Measurements from ENCODE around the gene TBC1D14.

TBC1D14 gene

GRCh38 chr4:6938237-6938636, 28.6 kb downstream of the TBC1D14 start:
- TF ChIP-seq POLR2A (IDR thresholded peaks at IDR 0.05; ENCODE audit: low read length): no peak
- TF ChIP-seq GATA1 (IDR thresholded peaks at IDR 0.05; ENCODE audit: low read depth, low read length): no peak
- DNase-seq: no peak

GRCh38 chr4:6938647-6939271, 29.1 kb downstream of the TBC1D14 start:
- TF ChIP-seq POLR2A (IDR thresholded peaks at IDR 0.05; ENCODE audit: low read length) (no peak), GATA1 (IDR thresholded peaks at IDR 0.05; ENCODE audit: low read depth, low read length) (no peak)
- no peak for DNase-seq

DNA sequence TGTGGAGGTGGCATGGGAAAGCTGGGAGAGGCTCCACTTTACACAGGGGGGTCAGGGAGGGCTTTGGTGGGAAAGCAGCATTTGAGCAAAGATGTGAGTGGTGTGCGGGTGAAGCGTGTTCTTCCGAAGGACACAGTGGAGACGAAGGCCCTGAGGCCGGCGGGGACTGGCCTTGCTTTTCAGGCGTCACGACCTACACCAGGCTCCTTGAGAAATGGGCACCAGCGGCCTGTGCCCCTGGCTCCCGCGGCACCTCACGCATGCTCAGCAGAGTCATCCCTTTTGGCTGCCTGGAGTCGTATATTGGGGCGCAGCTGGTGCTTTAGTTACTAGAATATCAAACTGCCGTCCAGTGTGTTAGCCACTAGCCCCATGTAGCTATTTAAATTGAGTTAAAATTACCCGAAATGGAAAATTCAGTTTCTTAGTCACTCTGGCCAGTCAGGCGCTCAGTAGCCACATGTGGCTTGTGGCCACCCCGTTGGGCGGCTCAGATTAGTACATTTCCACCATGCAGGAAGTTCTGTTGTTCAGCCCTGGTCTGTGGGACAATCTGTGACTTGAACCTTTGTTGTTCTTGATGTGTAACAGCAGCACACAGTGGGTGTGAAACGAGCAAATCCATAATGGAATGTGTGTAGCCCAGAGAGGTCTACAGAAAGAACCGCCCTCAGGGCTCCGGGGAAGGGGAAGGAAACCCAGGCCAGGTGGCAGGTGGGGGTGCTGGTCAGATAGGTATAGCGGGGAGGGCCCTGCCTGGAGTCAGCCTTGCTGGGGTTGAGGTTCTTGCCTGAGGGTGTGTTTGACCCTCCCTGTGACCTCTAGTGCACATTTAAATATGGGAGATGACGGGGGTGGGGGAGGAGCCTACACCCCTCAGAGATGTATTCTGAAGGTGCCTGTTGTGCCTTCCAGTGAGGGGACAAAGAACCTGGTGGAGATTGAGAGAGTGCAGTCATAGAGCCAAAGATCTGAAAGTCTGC, 30.4 kb downstream of the TBC1D14 start:
- TF ChIP-seq GATA1 (IDR thresholded peaks at IDR 0.05; ENCODE audit: low read depth, low read length) (no peak), POLR2A (IDR thresholded peaks at IDR 0.05; ENCODE audit: low read length) (no peak)
- DNase-seq: no peak

GRCh38 chr4:6940744-6941137, 31.1 kb downstream of the TBC1D14 start:
- TF ChIP-seq GATA1 (IDR thresholded peaks at IDR 0.05; ENCODE audit: low read depth, low read length) (no peak), POLR2A (IDR thresholded peaks at IDR 0.05; ENCODE audit: low read length) (no peak)
- DNase-seq: no peak

DNA sequence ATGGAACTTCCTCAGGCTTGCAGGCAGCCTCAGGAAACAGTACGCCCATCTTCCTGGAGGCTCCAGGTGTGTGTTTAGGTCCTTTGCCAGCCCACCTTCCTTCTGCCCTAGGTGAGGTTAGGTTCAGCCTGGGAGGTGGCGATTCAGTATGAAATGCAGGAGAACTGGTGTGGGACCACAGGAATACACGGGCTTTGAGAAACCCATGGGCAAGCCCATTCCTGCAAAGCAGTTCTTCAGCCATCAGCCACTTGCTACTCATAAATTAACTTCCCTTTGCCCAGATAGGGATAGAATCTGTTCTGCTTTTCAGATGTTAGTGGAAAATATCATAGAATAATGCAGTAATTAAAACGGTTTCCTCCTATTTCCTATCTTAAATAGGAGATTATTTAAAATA, 32.2 kb downstream of the TBC1D14 start:
- DNase-seq: no peak
- TF ChIP-seq GATA1 (IDR thresholded peaks at IDR 0.05; ENCODE audit: low read depth, low read length): no peak
- no peak for TF ChIP-seq POLR2A (IDR thresholded peaks at IDR 0.05; ENCODE audit: low read length)

GRCh38 chr4:6942238-6942800, 32.7 kb downstream of the TBC1D14 start:
- no peak for TF ChIP-seq GATA1 (IDR thresholded peaks at IDR 0.05; ENCODE audit: low read depth, low read length)
- TF ChIP-seq POLR2A (IDR thresholded peaks at IDR 0.05; ENCODE audit: low read length): no peak
- peak; percentile 51 to 81 for DNase-seq

DNA sequence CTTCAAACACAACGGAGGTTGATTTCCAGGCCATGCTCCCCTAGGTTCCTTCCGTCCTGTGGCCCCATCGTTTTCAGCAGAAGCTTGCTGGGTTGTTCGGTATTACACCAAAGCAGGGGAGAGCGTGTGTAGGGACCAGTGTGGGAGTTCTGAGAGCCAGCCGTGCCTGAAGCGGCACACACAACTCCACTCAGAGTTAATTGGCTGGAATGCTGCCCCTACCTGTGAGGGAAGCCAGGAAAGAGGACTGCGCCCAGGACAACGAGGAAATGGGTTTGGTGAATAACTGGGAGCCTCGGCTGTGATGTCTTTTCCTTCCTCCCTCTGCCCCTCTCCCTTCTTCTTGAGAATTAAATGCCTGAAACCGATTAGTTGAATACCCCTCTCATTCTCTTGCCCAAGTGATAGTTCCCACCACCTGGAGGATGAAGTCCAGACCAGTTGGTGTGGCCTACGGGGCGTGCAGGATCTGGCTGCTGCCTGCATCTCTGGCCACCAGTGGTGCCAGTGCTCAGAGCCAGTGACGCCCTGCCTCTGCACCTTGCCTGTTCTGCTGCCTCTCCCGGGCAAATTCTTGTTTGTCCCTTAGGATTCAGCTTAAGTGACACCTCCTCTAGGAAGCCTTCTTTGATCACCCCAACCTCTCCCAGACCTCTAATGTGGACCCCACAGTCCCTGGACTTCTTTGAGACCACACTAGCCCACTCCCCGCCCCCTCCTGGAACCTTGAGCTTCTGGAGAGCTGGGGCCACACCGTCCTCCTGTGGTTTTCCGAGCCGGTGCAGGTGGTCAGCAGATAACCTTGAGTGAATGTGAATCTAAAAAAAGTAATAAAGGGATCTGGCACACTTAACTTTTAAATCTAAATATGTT, 33.6 kb downstream of the TBC1D14 start:
- TF ChIP-seq GATA1 (IDR thresholded peaks at IDR 0.05; ENCODE audit: low read depth, low read length) (no peak), POLR2A (IDR thresholded peaks at IDR 0.05; ENCODE audit: low read length) (no peak)
- no peak for DNase-seq

- TF ChIP-seq GATA1 (IDR thresholded peaks at IDR 0.05; ENCODE audit: low read depth, low read length): no peak
- TF ChIP-seq POLR2A (IDR thresholded peaks at IDR 0.05; ENCODE audit: low read length): no peak
- no peak for DNase-seq
Measured at GRCh38 chr4:6943885-6944225, 34.2 kb downstream of the TBC1D14 start.

DNA sequence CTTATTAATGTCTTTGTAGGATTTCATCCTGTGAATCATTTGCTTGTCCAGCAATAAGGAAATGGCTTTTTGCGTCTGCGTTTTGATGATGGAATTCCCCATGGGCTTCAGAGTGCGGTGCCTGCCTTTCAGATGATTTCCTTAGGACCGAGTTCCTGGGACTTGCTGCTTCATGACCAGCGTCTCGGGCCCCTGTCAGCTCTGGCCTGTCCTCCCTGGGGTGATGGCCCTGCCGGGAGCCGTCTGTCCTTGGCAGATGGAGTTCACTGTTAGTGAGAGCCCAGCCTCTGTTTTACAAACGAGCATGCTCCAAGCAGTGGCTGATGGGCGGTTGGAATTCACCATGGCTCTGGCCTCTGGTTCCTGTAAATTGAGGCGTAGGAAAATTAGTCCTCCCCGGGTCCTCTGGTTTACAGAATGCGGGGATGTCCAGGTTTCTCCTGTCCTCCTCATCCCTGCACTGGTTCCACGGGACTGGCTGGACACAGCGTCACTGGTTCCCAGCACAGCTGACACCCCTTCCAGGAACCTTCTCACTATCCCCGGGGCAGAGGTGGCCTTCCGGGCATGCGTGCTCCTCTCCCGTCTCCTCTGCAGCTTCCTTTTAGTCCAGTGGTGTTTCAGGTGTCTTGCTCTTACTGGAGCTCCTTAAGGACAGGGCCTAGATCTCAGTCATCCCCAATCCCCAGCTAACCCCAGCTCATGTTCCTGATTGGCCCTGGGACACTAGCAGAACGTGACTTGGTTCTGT, 34.9 kb downstream of the TBC1D14 start:
- DNase-seq: no peak
- TF ChIP-seq GATA1 (IDR thresholded peaks at IDR 0.05; ENCODE audit: low read depth, low read length) (no peak), POLR2A (IDR thresholded peaks at IDR 0.05; ENCODE audit: low read length) (no peak)

GRCh38 chr4:6945052-6945409, 35.4 kb downstream of the TBC1D14 start:
- TF ChIP-seq POLR2A (IDR thresholded peaks at IDR 0.05; ENCODE audit: low read length) (no peak), GATA1 (IDR thresholded peaks at IDR 0.05; ENCODE audit: low read depth, low read length) (no peak)
- DNase-seq: no peak

DNA sequence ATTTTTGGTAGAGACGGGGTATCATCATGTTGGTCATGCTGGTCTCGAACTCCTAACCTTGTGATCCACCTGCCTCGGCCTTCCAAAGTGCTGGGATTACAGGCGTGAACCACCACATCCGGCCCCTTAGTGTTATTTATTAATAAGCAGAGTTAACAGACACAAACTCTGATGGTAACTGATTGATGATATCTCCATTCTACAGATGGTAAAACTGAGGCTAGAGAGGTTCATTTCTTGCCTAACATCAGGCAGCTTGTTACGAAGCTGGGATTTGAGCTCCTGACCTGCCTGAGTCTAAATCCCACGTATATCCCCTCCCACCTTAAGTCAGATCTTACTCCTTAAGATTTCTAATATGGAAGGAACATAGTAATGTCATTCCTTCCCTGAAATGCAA, 36.9 kb downstream of the TBC1D14 start:
- DNase-seq: no peak
- no peak for TF ChIP-seq POLR2A (IDR thresholded peaks at IDR 0.05; ENCODE audit: low read length)

- no peak for DNase-seq
- TF ChIP-seq POLR2A (IDR thresholded peaks at IDR 0.05; ENCODE audit: low read length) (no peak), GATA1 (IDR thresholded peaks at IDR 0.05; ENCODE audit: low read depth, low read length) (no peak)
Measured at GRCh38 chr4:6948134-6948460, 38.5 kb downstream of the TBC1D14 start.

GRCh38 chr4:6951880-6952381, 42.3 kb downstream of the TBC1D14 start:
- TF ChIP-seq POLR2A (IDR thresholded peaks at IDR 0.05; ENCODE audit: low read length): no peak
- TF ChIP-seq GATA1 (IDR thresholded peaks at IDR 0.05; ENCODE audit: low read depth, low read length): no peak
- peak; percentile 43 to 53 for DNase-seq

Measured in erythroblast (primary cell).